GM18502 (cell line): ENCODE measurements around the gene BRCA1.
"Not testable (repeated sequence)": the region's sequence is repeated elsewhere in the genome, so short reads cannot be mapped to it uniquely, and the experiment has no call there.

Source experiments
- ATAC-seq: cut with Tn5 transposase; IDR thresholded peaks from one replicate; pipeline ENCODE4 v1.9.1; 2021; ENCODE audit warnings: mild to moderate bottlenecking; ENCODE audit not compliant: unreplicated experiment, poor library complexity

BRCA1 gene

GRCh38 chr17:43125133-43125966, at the start of gene BRCA1:
Gene BRCA1, minus strand, starts transcription at chr17:43125364. Its CDS starts 1,268 bp downstream, at chr17:43124096.
- peak; percentile 90 for ATAC-seq

GRCh38 chr17:43171586-43172487, 46.7 kb upstream of the BRCA1 start:
- ATAC-seq, result no peak

- ATAC-seq, result peak; percentile 84
Observed at GRCh38 chr17:43170766-43171585, 45.8 kb upstream of the BRCA1 start, which contains the start of gene NBR1. Gene NBR1, plus strand, starts transcription at chr17:43171214. Its CDS starts 4,586 bp downstream, at chr17:43175800.

- peak; percentile 59 for ATAC-seq
Observed at GRCh38 chr17:43170140-43170765, 45.1 kb upstream of the BRCA1 start.

- peak; percentile 26 for ATAC-seq
Observed at GRCh38 chr17:43169561-43170139, 44.5 kb upstream of the BRCA1 start.

- not testable (repeated sequence) for ATAC-seq
Observed at GRCh38 chr17:43165971-43166370, 40.8 kb upstream of the BRCA1 start.

- ATAC-seq, result not testable (repeated sequence)
Observed at GRCh38 chr17:43159957-43160356, 34.8 kb upstream of the BRCA1 start.

- not testable (repeated sequence) for ATAC-seq
Observed at GRCh38 chr17:43159232-43159631, 34.1 kb upstream of the BRCA1 start.

- ATAC-seq, result no peak
Observed at GRCh38 chr17:43155666-43156065, 30.5 kb upstream of the BRCA1 start.

GRCh38 chr17:43153197-43153835, 28.2 kb upstream of the BRCA1 start:
- not testable (repeated sequence) for ATAC-seq

GRCh38 chr17:43151880-43152456, 26.8 kb upstream of the BRCA1 start:
- ATAC-seq, result no peak

- ATAC-seq, result no peak
Observed at GRCh38 chr17:43146649-43147048, 21.5 kb upstream of the BRCA1 start.

GRCh38 chr17:43143201-43143600, 18.0 kb upstream of the BRCA1 start:
- ATAC-seq, result no peak

GRCh38 chr17:43142153-43142552, 17.0 kb upstream of the BRCA1 start:
- no peak for ATAC-seq

- ATAC-seq, result no peak
Observed at GRCh38 chr17:43140396-43141332, 15.5 kb upstream of the BRCA1 start.

GRCh38 chr17:43138531-43138930, 13.4 kb upstream of the BRCA1 start:
- not testable (repeated sequence) for ATAC-seq

- ATAC-seq, result not testable (repeated sequence)
Observed at GRCh38 chr17:43136574-43136973, 11.4 kb upstream of the BRCA1 start.
